NOMO-1 treated with dmso at 0.1 percent for 144 hours (cell line): Measurements from ENCODE around the gene MYO7B.
A peak's percentile ranks its signal among the peaks of the same experiment; 100 is the strongest.
"Not testable (repeated sequence)": the region's sequence is repeated elsewhere in the genome, so short reads cannot be mapped to it uniquely, and the experiment has no call there.

Source experiments
- DNase-seq: peaks from one replicate; lab custom pipeline; 2025; ENCODE audit not compliant: unreplicated experiment; lab: John Stamatoyannopoulos, UW

Gene MYO7B

GRCh38 chr2:127551221-127551930 is 15.9 kb downstream of the MYO7B start:
- DNase-seq = no peak

- no peak for DNase-seq
These were observed 16.9 kb downstream of the MYO7B start for GRCh38 chr2:127552336-127552735.

GRCh38 chr2:127552846-127553245 is 17.4 kb downstream of the MYO7B start:
- no peak for DNase-seq

GRCh38 chr2:127558911-127559310 is 23.4 kb downstream of the MYO7B start:
- no peak for DNase-seq

GRCh38 chr2:127559454-127559853 is 24.0 kb downstream of the MYO7B start:
- no peak for DNase-seq

- no peak for DNase-seq
These were observed 24.9 kb downstream of the MYO7B start for GRCh38 chr2:127560201-127560930.

- DNase-seq = no peak
These were observed 25.4 kb downstream of the MYO7B start for GRCh38 chr2:127560931-127561280.

- DNase-seq = no peak
These were observed 25.9 kb downstream of the MYO7B start for GRCh38 chr2:127561371-127561770.

GRCh38 chr2:127562936-127563335 is 27.5 kb downstream of the MYO7B start:
- DNase-seq = peak; percentile 60

- peak; percentile 73 for DNase-seq
These were observed 28.3 kb downstream of the MYO7B start for GRCh38 chr2:127563458-127564428.

- DNase-seq = no peak
These were observed 29.2 kb downstream of the MYO7B start for GRCh38 chr2:127564429-127565260.

GRCh38 chr2:127565261-127566138 is 30.0 kb downstream of the MYO7B start:
- DNase-seq = no peak

- no peak for DNase-seq
These were observed 30.6 kb downstream of the MYO7B start for GRCh38 chr2:127566139-127566417.

- no peak for DNase-seq
These were observed 31.1 kb downstream of the MYO7B start for GRCh38 chr2:127566576-127566975.

- DNase-seq = no peak
These were observed 31.9 kb downstream of the MYO7B start for GRCh38 chr2:127567351-127567854.

- no peak for DNase-seq
These were observed 32.6 kb downstream of the MYO7B start for GRCh38 chr2:127568128-127568527.

- DNase-seq = no peak
These were observed 34.2 kb downstream of the MYO7B start for GRCh38 chr2:127569666-127570065.

GRCh38 chr2:127570282-127571250 is 35.1 kb downstream of the MYO7B start:
- DNase-seq = no peak

GRCh38 chr2:127572352-127572751 is 36.9 kb downstream of the MYO7B start:
- not testable (repeated sequence) for DNase-seq
